ENCODE results near the gene HMSD. TPM values are rescaled to one million over a fixed set of nuclear protein-coding genes. Genes with fewer than 3 reads are reported as not detected.

HMSD gene
- total RNA-seq, 1 donor from 2014 or later = not detected

DNA sequence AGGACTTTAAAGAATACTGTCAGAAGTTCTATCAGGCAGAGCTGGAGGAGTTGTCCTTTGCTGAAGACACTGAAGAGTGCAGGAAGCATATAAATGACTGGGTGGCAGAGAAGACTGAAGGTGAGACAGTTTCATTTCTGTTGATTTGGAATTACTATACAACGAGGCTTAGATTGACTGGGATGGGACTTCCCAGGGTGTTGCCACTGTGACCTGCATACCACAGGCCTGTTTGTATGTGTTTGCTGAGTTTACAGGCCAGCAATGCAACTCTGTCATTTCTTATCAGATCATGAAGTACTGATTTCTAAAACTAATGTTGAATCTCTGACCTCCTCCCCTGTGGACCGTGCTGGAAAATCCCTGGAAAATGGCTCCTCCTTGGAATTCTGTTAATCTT, 32.6 kb downstream of the HMSD start:
- Histone ChIP-seq H3K36me3 (peaks cover 20 to 53% of the 10 kb centered on the region in 2 donors), H3K9me3 (no peaks in the 10 kb centered on the region), H3K4me3 (no peak overlapping the region), H3K27ac (no peak overlapping the region), H3K27me3 (no peaks in the 10 kb centered on the region), H3K4me1 (no peaks in the 10 kb centered on the region)
- intact Hi-C loops (cut with DNase I) = no loop called here
- no peak for TF ChIP-seq CTCF (IDR thresholded peaks at IDR 0.05)
- no peak for DNase-seq (ENCODE audit: low spot score in 2 of 2)

DNA sequence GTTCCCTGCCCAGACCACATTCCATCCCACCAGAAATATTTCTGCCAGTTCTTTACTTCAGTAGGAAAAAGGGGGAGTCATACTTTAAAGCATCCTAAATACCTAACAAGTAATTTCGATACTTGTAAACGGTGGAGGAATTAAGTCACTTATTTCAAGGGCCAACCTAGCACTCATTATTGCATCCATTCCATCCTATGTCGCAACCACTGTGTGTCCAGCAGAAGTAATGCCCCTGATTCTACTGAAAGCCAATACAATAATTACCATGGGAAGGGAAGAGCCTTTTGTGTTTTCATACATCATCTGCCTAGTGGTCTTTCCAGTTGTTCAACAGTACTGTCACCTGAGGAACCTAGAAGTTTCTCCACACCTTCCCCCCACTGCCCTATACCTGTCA, 33.3 kb downstream of the HMSD start:
- intact Hi-C loops (cut with DNase I) = no loop called here
- Histone ChIP-seq H3K27ac (no peak overlapping the region), H3K36me3 (peaks cover 26 to 59% of the 10 kb centered on the region in 2 donors), H3K4me3 (no peak overlapping the region), H3K9me3 (no peaks in the 10 kb centered on the region), H3K4me1 (no peaks in the 10 kb centered on the region), H3K27me3 (no peaks in the 10 kb centered on the region)
- no peak for DNase-seq (ENCODE audit: low spot score in 2 of 2)
- TF ChIP-seq CTCF (IDR thresholded peaks at IDR 0.05) = no peak

- TF ChIP-seq CTCF (IDR thresholded peaks at IDR 0.05) = no peak
- Histone ChIP-seq H3K27me3 (no peaks in the 10 kb centered on the region), H3K36me3 (peaks cover 29 to 48% of the 10 kb centered on the region in 2 donors), H3K4me1 (no peaks in the 10 kb centered on the region), H3K9me3 (no peaks in the 10 kb centered on the region), H3K27ac (no peak overlapping the region), H3K4me3 (no peak overlapping the region)
- intact Hi-C loops (cut with DNase I) = no loop called here
- DNase-seq (ENCODE audit: low spot score in 2 of 2) = no peak
Measured at GRCh38 chr18:63986885-63987284, 37.8 kb downstream of the HMSD start.

DNA sequence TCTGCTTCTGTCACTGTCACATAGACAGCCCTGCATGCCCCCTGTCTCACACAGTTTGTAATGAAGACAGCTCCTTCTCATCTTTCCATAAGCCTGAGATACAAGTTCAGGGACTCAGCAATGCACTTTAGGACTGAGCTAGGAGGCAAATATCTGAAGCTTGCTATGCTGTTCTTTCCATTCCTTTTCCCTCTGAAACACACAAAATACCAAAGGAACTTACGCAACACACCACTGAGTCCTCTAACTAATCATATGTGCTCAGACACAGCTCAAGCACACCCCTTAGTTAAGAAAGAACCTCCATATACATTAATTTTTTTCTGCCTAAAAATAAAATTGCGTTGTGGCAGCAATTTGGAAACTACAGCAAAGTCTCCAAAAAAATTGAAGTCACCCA, 38.6 kb downstream of the HMSD start:
- DNase-seq (ENCODE audit: low spot score in 2 of 2) = no peak
- Histone ChIP-seq H3K27ac (no peak overlapping the region), H3K36me3 (peaks cover 20 to 40% of the 10 kb centered on the region in 2 donors), H3K9me3 (no peaks in the 10 kb centered on the region), H3K27me3 (no peaks in the 10 kb centered on the region), H3K4me3 (no peak overlapping the region), H3K4me1 (no peaks in the 10 kb centered on the region)
- TF ChIP-seq CTCF (IDR thresholded peaks at IDR 0.05) = no peak
- intact Hi-C loops (cut with DNase I) = no loop called here

- Histone ChIP-seq H3K4me3 (no peak overlapping the region), H3K9me3 (no peaks in the 10 kb centered on the region), H3K27me3 (no peaks in the 10 kb centered on the region), H3K4me1 (no peaks in the 10 kb centered on the region), H3K27ac (no peak overlapping the region), H3K36me3 (peaks cover 0 to 2% of the 10 kb centered on the region in 2 donors)
- TF ChIP-seq CTCF (IDR thresholded peaks at IDR 0.05) = no peak
- intact Hi-C loops (cut with DNase I) = no loop called here
- DNase-seq (ENCODE audit: low spot score in 2 of 2) = no peak
Measured at GRCh38 chr18:63992751-63993150, 43.6 kb downstream of the HMSD start.

DNA sequence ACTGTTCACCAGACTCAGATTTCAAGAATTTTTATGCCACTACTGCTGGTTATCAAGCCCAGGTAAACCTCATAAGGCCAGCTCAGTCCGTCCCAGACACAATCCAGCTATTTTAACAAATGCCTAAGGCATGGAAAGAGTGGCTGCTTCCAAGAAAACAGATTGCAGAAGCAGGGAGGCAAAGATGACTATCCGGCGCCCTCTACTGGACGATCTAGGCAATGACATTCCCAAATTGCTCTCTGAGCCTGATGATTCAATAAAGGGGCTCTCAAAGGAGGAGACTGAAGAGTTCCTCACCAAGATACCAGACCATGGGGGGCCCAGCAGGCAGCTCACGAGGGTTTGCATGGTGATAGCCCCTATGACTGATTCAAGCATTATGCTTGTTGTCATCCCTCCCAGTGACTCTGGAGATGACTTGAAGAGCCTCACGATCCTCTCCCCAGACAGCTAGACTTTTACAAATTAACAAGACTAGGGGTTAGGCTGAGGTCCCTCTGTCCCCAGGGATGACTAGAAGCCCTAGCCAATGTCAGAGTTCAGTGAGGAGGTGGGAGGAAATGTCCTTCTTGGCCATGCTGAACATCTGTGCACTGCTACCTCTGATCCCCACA, 45.8 kb downstream of the HMSD start:
- TF ChIP-seq CTCF (IDR thresholded peaks at IDR 0.05) = peak; percentile 59 to 89 (median 87)
- Histone ChIP-seq H3K9me3 (no peaks in the 10 kb centered on the region), H3K27me3 (no peaks in the 10 kb centered on the region), H3K4me1 (no peaks in the 10 kb centered on the region), H3K27ac (no peak overlapping the region), H3K36me3 (no peaks in the 10 kb centered on the region), H3K4me3 (no peak overlapping the region)
- intact Hi-C loops (cut with DNase I) = loop anchor here (2.0 to 5.0 kb wide), 3 partner anchors 16 to 473 kb away; no protein-coding TSS in a partner anchor
- peak in 1 of 2 donors; percentile 69 for DNase-seq (ENCODE audit: low spot score in 2 of 2)
